Measurements from ENCODE around the gene PDCD2. TPM values are rescaled to one million over a fixed set of nuclear protein-coding genes. Genes with fewer than 3 reads are reported as not detected.
A peak's percentile ranks its signal among the peaks of the same experiment; 100 is the strongest.

PDCD2 gene
- total RNA-seq, 4 donors from 2014 or later: 46.7 to 56.0 (median 53.2) TPM

GRCh38 chr6:170536671-170537070, 47.8 kb downstream of the PDCD2 start:
- intact Hi-C loops (cut with DNase I): no loop called here
- H3K27me3 ChIP-seq: no peaks in the 10 kb centered on the region
- no peak for DNase-seq (ENCODE audit: extremely low spot score)
- H3K36me3 ChIP-seq: peaks cover 54 to 99% (median 87%) of the 10 kb centered on the region in 4 donors
- no peak overlapping the region for H3K27ac ChIP-seq (replicated peaks in 1 of 4)
- no peak overlapping the region for H3K4me3 ChIP-seq
- TF ChIP-seq POLR2AphosphoS5 (IDR thresholded peaks at IDR 0.05): no peak
- TF ChIP-seq EP300 (IDR thresholded peaks at IDR 0.05): no peak
- TF ChIP-seq POLR2A (IDR thresholded peaks at IDR 0.05; ENCODE audit: low read depth): no peak
- TF ChIP-seq CTCF (IDR thresholded peaks at IDR 0.05): no peak
- no peaks in the 10 kb centered on the region for H3K9me3 ChIP-seq
- 91% methylated on average over 5 of the region's 5 CpGs for WGBS
- H3K4me1 ChIP-seq: peaks cover 7 to 16% (median 13%) of the 10 kb centered on the region in 4 donors

GRCh38 chr6:170535004-170535403, 49.4 kb downstream of the PDCD2 start:
- Histone ChIP-seq H3K4me1 (peaks cover 5 to 18% (median 9%) of the 10 kb centered on the region in 4 donors), H3K9me3 (no peaks in the 10 kb centered on the region), H3K27me3 (no peaks in the 10 kb centered on the region), H3K27ac (replicated peaks in 1 of 4) (no peak overlapping the region), H3K4me3 (no peak overlapping the region), H3K36me3 (peaks cover 49 to 90% (median 74%) of the 10 kb centered on the region in 4 donors)
- intact Hi-C loops (cut with DNase I): no loop called here
- no peak for DNase-seq (ENCODE audit: extremely low spot score)
- TF ChIP-seq POLR2A (IDR thresholded peaks at IDR 0.05; ENCODE audit: low read depth): no peak
- TF ChIP-seq EP300 (IDR thresholded peaks at IDR 0.05): no peak
- no peak for TF ChIP-seq CTCF (IDR thresholded peaks at IDR 0.05)
- WGBS: 93% methylated on average over 5 of the region's 5 CpGs

- Histone ChIP-seq H3K36me3 (peaks cover 49 to 78% (median 63%) of the 10 kb centered on the region in 4 donors), H3K27ac (replicated peaks in 1 of 4) (no peak overlapping the region), H3K9me3 (no peaks in the 10 kb centered on the region), H3K27me3 (no peaks in the 10 kb centered on the region), H3K4me3 (no peak overlapping the region), H3K4me1 (peaks cover 0 to 19% (median 12%) of the 10 kb centered on the region in 4 donors)
- intact Hi-C loops (cut with DNase I): no loop called here
- no peak for TF ChIP-seq POLR2AphosphoS5 (IDR thresholded peaks at IDR 0.05)
- TF ChIP-seq EP300 (IDR thresholded peaks at IDR 0.05): no peak
- no peak for TF ChIP-seq CTCF (IDR thresholded peaks at IDR 0.05)
- no peak for TF ChIP-seq POLR2A (IDR thresholded peaks at IDR 0.05; ENCODE audit: low read depth)
- DNase-seq (ENCODE audit: extremely low spot score): no peak
- 90% methylated on average over 2 of the region's 2 CpGs for WGBS
These were observed 50.6 kb downstream of the PDCD2 start for GRCh38 chr6:170533792-170534191.

- WGBS: 32% methylated on average over 7 of the region's 7 CpGs
- Histone ChIP-seq H3K27me3 (no peaks in the 10 kb centered on the region), H3K36me3 (peaks cover 42 to 70% (median 55%) of the 10 kb centered on the region in 4 donors), H3K27ac (replicated peaks in 1 of 4) (peak overlapping the region in 1 of 4 donors; percentile 44), H3K9me3 (no peaks in the 10 kb centered on the region), H3K4me1 (peaks cover 0 to 19% (median 12%) of the 10 kb centered on the region in 4 donors), H3K4me3 (no peak overlapping the region)
- no peak for DNase-seq (ENCODE audit: extremely low spot score)
- intact Hi-C loops (cut with DNase I): no loop called here
- TF ChIP-seq POLR2AphosphoS5 (IDR thresholded peaks at IDR 0.05) (no peak), CTCF (IDR thresholded peaks at IDR 0.05) (no peak), POLR2A (IDR thresholded peaks at IDR 0.05; ENCODE audit: low read depth) (no peak), EP300 (IDR thresholded peaks at IDR 0.05) (no peak)
These were observed 51.5 kb downstream of the PDCD2 start for GRCh38 chr6:170532867-170533488.

All from esophagus muscularis mucosa (tissue), 4 donors.